HepG2 (cell line): ENCODE data around the gene IL22. TPM values are rescaled to one million over a fixed set of nuclear protein-coding genes. Genes with fewer than 3 reads are reported as not detected.

Experiments used
- ATAC-seq: fragments of 200-7000 bp; cut with Tn5 transposase; 3 replicates; pipeline ENCODE4 v1.9.1; 2020; ENCODE audit warnings: mild to moderate bottlenecking, moderate library complexity
- BruUV-seq: library from RNA; stranded (reverse); fragments of 400-500 nt; replicated peaks from 2 replicates; lab custom pipeline; 2021; lab: Mats Ljungman, UMichigan
- CTCF ChIA-PET: fragments of 300-600 bp; formaldehyde crosslinking; extraction: SDS; loops from one replicate; lab custom pipeline; 2021; ENCODE audit warnings: low total read pairs, inconsistent platforms, low intra/inter-chr PET ratio; lab: Yijun Ruan, JAX
- POLR2A ChIA-PET: fragments of 350-600 bp; sonication (Branson Sonifier 250); formaldehyde crosslinking; loops from one replicate; lab custom pipeline; 2020; ENCODE audit warnings: antibody characterized with exemption, inconsistent platforms; lab: Yijun Ruan, JAX
- DNase-seq: peaks from one replicate; pipeline ENCODE4 v3.0.0-alpha.2; 2015; ENCODE audit warnings: low spot score
- FAIRE-seq: peaks from 3 replicates; lab custom pipeline; 2011; peaks lifted over from hg19 to GRCh38; lab: Jason Lieb, UNC
- H2AFZ ChIP-seq: one replicate; pipeline ENCODE4 v1.6.1; 2011; ENCODE audit warnings: low read length, inconsistent platforms
- H3K27ac ChIP-seq: fragments of 300-600 bp; 3 replicates; pipeline ENCODE4 v1.8.0; 2011; ENCODE audit warnings: mixed run types, mild to moderate bottlenecking, mixed read lengths, low read length, inconsistent platforms; ENCODE audit not compliant: insufficient read depth; ENCODE audit errors: extremely low read length
- H3K27me3 ChIP-seq, 2 experiments: fragments of 200-600 bp in 1 of 2; 2 replicates in 1 of 2; 3 replicates in 1 of 2; pipeline versions ENCODE4 v1.6.0 to v1.8.0; 2011; ENCODE audit warnings: low read length in 2 of 2, mild to moderate bottlenecking in 2 of 2, moderate library complexity in 2 of 2, inconsistent platforms in 1 of 2; ENCODE audit not compliant: insufficient read depth in 2 of 2, control insufficient read depth in 1 of 2
- H3K36me3 ChIP-seq, 2 experiments: fragments of 200-600 bp in 1 of 2; replicated peaks in 1 of 2; 2 replicates in 1 of 2; 3 replicates in 1 of 2; pipeline versions ENCODE4 v1.5.1 to v1.8.0; 2011; ENCODE audit warnings: low read length in 2 of 2, inconsistent platforms in 1 of 2; ENCODE audit not compliant: insufficient read depth in 2 of 2, control insufficient read depth in 1 of 2
- H3K4me1 ChIP-seq: 2 replicates; pipeline ENCODE4 v1.5.1; 2012; ENCODE audit warnings: low read length, inconsistent platforms; ENCODE audit not compliant: insufficient read depth
- H3K4me2 ChIP-seq: 2 replicates; pipeline ENCODE4 v1.6.0; 2011; ENCODE audit warnings: low read depth, low read length, inconsistent platforms
- H3K4me3 ChIP-seq, 3 experiments: fragments of 200-600 bp in 1 of 3; sonication (generic), shearing (Covaris generic) in 1 of 3; replicated peaks in 1 of 3; 2 replicates each; pipeline ENCODE4 v1.5.1; 2011 to 2016; ENCODE audit warnings: low read length in 3 of 3, inconsistent platforms in 2 of 3, low read depth in 2 of 3, mild to moderate bottlenecking in 2 of 3, control low read depth in 1 of 3, mixed read lengths in 1 of 3; ENCODE audit not compliant: insufficient read depth in 1 of 3
- H3K79me2 ChIP-seq: one replicate; pipeline ENCODE4 v1.6.1; 2011; ENCODE audit warnings: low read length, inconsistent platforms; ENCODE audit not compliant: insufficient read depth
- H3K9ac ChIP-seq: 2 replicates; pipeline ENCODE4 v1.6.0; 2011; ENCODE audit warnings: mild to moderate bottlenecking, low read depth, low read length, inconsistent platforms; ENCODE audit not compliant: insufficient read depth
- H3K9me3 ChIP-seq: 2 replicates; pipeline ENCODE4 v1.5.1; 2012; ENCODE audit warnings: mild to moderate bottlenecking, low read length
- H4K20me1 ChIP-seq: 2 replicates; pipeline ENCODE4 v1.6.0; 2011; ENCODE audit warnings: inconsistent platforms, mild to moderate bottlenecking, low read length, moderate library complexity; ENCODE audit not compliant: insufficient read depth
- CCAR2 ChIP-seq: fragments of 200-400 bp; formaldehyde crosslinking; optimal IDR thresholded peaks from 2 replicates; pipeline ENCODE3; 2018; ENCODE audit warnings: low read depth, mild to moderate bottlenecking, low read length, moderate library complexity
- GABPB1 ChIP-seq: IDR thresholded peaks from 2 replicates; pipeline ENCODE4 v1.6.1; 2016; ENCODE audit warnings: mild to moderate bottlenecking, missing genetic modification reagents, moderate library complexity, missing compliant biosample characterization
- KLF16 ChIP-seq, 2 experiments: sonication (generic) in 1 of 2; formaldehyde crosslinking in 1 of 2; IDR thresholded peaks; 2 replicates each; pipeline versions ENCODE4 v1.6.1 to v1.8.0; 2016 to 2023; ENCODE audit warnings: missing genetic modification reagents in 2 of 2, missing compliant biosample characterization in 1 of 2
- MIER3 ChIP-seq: IDR thresholded peaks from 2 replicates; pipeline ENCODE4 v1.6.1; 2016; ENCODE audit warnings: missing compliant biosample characterization, borderline replicate concordance
- NR2C2 ChIP-seq: sonication (generic); formaldehyde crosslinking; IDR thresholded peaks from 2 replicates; pipeline ENCODE4 v1.4.0; 2020; ENCODE audit warnings: missing genetic modification reagents, mild to moderate bottlenecking, moderate library complexity, borderline replicate concordance
- PRDM15 ChIP-seq: sonication (generic); formaldehyde crosslinking; IDR thresholded peaks from 2 replicates; pipeline ENCODE4 v1.4.0; 2020; ENCODE audit warnings: missing genetic modification reagents
- ZFP90 ChIP-seq: sonication (generic); formaldehyde crosslinking; IDR thresholded peaks from 2 replicates; pipeline ENCODE4 v1.8.0; 2022; ENCODE audit warnings: missing genetic modification reagents, mild to moderate bottlenecking, inconsistent platforms, borderline replicate concordance
- WGBS: methylation state at CpG from one replicate; pipeline ENCODE4 v1.1.6; 2017; ENCODE audit warnings: low lambda C conversion rate; 5-methylcytosine and 5-hydroxymethylcytosine counted together
- in situ Hi-C: cut with HindIII; loops from 2 replicates; pipeline ENCODE4 v1.10.0; 2017; ENCODE audit warnings: low pct_unique_long_range_greater_than_20kb; ENCODE audit not compliant: extremely low pct_ligation_motif_present
- intact Hi-C: fragments of 100-400 bp; cut with micrococcal nuclease; formaldehyde crosslinking; loops from one replicate; pipeline ENCODE4 v1.10.0; 2022; ENCODE audit not compliant: unreplicated experiment
- polyA plus RNA-seq, 8 experiments: library from polyadenylated mRNA; depleted of rRNA in 3 of 8; stranded (reverse) in 7 of 8; unstranded in 1 of 8; fragments of >200 nt; fragmentation: Illumina TruSeq in 4 of 8; extraction: Trizol in 4 of 8; gene quantifications; 2 replicates each; pipeline versions ENCODE4 v1.2.1 to v1.2.3, GENCODE V29; 2011 to 2016; ENCODE audit warnings: low read depth in 4 of 8, missing spikeins in 1 of 8, mixed read lengths in 1 of 8; ENCODE audit not compliant: insufficient read depth in 1 of 8
- total RNA-seq, 5 experiments: library from RNA; depleted of rRNA; stranded (reverse); fragments of >200 nt; fragmentation: Illumina TruSeq; extraction: Trizol; gene quantifications; 2 replicates each; pipeline ENCODE4 v1.2.3, GENCODE V29; 2016; ENCODE audit warnings: low read depth in 1 of 5

The IL22 gene
- total and polyA plus RNA-seq, 2 of the 13 experiments (the other 11 are each of a cell fraction or from before 2014, with no cell fraction given) = not detected

- TF ChIP-seq GABPB1 (CRISPR knock-in tag) (no peak), MIER3 (no peak), ZFP90 (CRISPR knock-in tag) (no peak)
- TF ChIP-seq, all 625 proteins: peak for 0
Measured at GRCh38 chr12:68242777-68243176, 10.6 kb downstream of the IL22 start (continued).

GRCh38 chr12:68240975-68241374, 12.4 kb downstream of the IL22 start:
- in situ Hi-C loops (no loop called here), intact Hi-C loops (no loop called here)
- DNase-seq (no peak), FAIRE-seq (no peak), ATAC-seq (no peak)
- ChIA-PET POLR2A (no interaction called here), CTCF (no interaction called here)
- Histone ChIP-seq H2AFZ (no peak overlapping the region), H3K4me2 (no peak overlapping the region), H3K27me3 (no peaks in the 10 kb centered on the region; a peak in 2 of 5 replicates), H3K9ac (no peak overlapping the region), H3K4me3 (no peak overlapping the region), H3K27ac (no peak overlapping the region), H3K79me2 (no peaks in the 10 kb centered on the region), H3K4me1 (peaks cover 9% of the 10 kb centered on the region), H4K20me1 (no peaks in the 10 kb centered on the region), H3K9me3 (no peaks in the 10 kb centered on the region), H3K36me3 (no peaks in the 10 kb centered on the region)
- no TSS peak for BruUV-seq
- 69% methylated on average over 1 of the region's 1 CpG for WGBS
- no peak for TF ChIP-seq CCAR2

DNA sequence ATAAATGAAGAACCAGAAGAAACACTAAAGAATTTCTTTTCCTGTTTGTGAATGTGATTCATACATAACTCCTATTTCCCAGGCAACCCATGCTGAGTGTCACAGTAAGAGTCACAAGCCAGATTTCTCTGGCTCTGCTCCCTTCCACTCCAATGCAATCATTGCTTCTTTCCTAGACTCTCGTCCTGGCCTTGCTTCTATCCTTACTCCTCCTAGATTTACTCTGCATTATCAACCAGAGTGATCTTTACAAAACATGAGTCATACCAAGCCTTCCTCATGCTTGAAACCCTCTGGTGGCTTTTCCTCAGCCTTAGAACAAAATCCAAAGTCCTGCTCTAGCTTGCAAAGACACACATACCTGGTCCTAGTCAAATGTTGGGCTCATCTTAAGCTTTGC, 13.3 kb downstream of the IL22 start:
- no TSS peak for BruUV-seq
- in situ Hi-C loops = no loop called here
- H3K4me3 ChIP-seq = no peak overlapping the region
- no peaks in the 10 kb centered on the region for H4K20me1 ChIP-seq
- ATAC-seq (no peak), DNase-seq (no peak), FAIRE-seq (no peak)
- H2AFZ ChIP-seq = no peak overlapping the region
- TF ChIP-seq KLF16 (CRISPR knock-in tag; IDR thresholded peaks at IDR 0.05) (no peak), PRDM15 (no peak), NR2C2 (no peak)
- H3K27me3 ChIP-seq = no peaks in the 10 kb centered on the region; a peak in 2 of 5 replicates
- intact Hi-C loops = no loop called here
- H3K4me2 ChIP-seq = no peak overlapping the region
- no peaks in the 10 kb centered on the region for H3K9me3 ChIP-seq
- no peak overlapping the region for H3K27ac ChIP-seq
- ChIA-PET CTCF (no interaction called here), POLR2A (no interaction called here)
- no peak overlapping the region for H3K9ac ChIP-seq
- H3K79me2 ChIP-seq = no peaks in the 10 kb centered on the region
- WGBS = 0% methylated on average over 1 of the region's 1 CpG
- no peaks in the 10 kb centered on the region for H3K36me3 ChIP-seq
- peaks cover 9% of the 10 kb centered on the region for H3K4me1 ChIP-seq
